Nephron (organoid): ENCODE results near the gene YY1AP1.

Experiments
- H3K27ac Mint-ChIP-seq, 3 experiments: 2 replicates each; pipeline ENCODE4 v1.8.0; 2020; ENCODE audit warnings: mixed read lengths in 3 of 3, mild to moderate bottlenecking in 2 of 3, moderate library complexity in 1 of 3
- H3K27me3 Mint-ChIP-seq: 2 replicates; pipeline ENCODE4 v1.8.0; 2021; ENCODE audit warnings: low read depth, mild to moderate bottlenecking, moderate library complexity, mixed read lengths
- H3K36me3 Mint-ChIP-seq: 2 replicates; pipeline ENCODE4 v1.8.0; 2020; ENCODE audit warnings: low read depth, mixed read lengths
- H3K4me1 Mint-ChIP-seq: 2 replicates; pipeline ENCODE4 v1.8.0; 2020; ENCODE audit warnings: mixed read lengths
- H3K4me3 Mint-ChIP-seq, 3 experiments: 2 replicates each; pipeline ENCODE4 v1.8.0; 2020; ENCODE audit warnings: mild to moderate bottlenecking in 3 of 3, mixed read lengths in 3 of 3, moderate library complexity in 2 of 3
- H3K9me3 Mint-ChIP-seq: 2 replicates; pipeline ENCODE4 v1.8.0; 2020; ENCODE audit warnings: mixed read lengths
- TF ChIP-seq, protein P1 (sequence below), 3 experiments: fragments of 200-600 bp; sonication (generic); IDR thresholded peaks; one replicate each; pipeline ENCODE4 v1.5.0; 2021; ENCODE audit warnings: antibody characterized with exemption in 3 of 3; ENCODE audit not compliant: unreplicated experiment in 3 of 3

YY1AP1 gene

DNA sequence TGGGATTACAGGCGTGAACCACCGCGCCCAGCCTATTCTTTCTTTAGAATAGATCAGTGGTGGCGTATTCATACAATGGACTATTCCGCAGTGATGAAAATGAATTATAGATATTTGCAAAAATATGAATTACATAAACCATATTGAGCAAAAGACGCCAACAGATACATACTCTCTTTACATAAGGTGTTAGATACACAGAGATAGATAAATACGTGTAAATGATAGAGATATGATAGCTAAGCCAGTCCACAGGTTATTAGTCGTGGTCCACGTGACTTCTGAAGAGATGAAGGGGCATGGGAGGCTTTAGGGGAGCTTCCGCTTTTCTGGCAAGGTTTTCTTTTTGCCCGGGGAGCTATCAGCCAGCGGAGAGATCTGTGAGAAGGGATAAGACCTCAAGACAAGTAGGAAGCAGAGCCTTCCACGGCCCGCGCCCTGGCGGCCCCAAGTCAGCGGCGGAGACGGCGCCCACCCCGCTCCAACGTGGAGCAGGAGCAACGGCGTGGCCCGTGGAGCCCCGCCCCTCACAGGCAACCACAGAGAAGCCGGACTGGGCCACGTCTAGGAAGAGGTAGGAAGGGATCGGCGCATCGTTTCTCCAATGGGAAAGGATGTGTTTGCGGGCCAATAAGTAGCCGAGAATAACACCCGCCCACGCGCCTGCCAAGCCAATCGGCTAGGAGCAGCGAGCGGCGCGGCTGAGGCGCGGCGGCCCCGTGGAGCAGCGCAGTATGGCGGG lies 78.9 kb downstream of the YY1AP1 start, which contains the start of gene MSTO1:
TSS of gene MSTO1 (plus strand) at position 704 of the 742 bp plus-strand sequence. CDS start at position 735, 31 bp downstream.
- peak within 1 kb of the TSS; percentile 66 to 88 (median 88) for H3K27ac Mint-ChIP-seq
- H3K36me3 Mint-ChIP-seq = peaks cover 10% of the 10 kb centered on the region
- H3K27me3 Mint-ChIP-seq = no peaks in the 10 kb centered on the region
- TF ChIP-seq, protein P1, sequence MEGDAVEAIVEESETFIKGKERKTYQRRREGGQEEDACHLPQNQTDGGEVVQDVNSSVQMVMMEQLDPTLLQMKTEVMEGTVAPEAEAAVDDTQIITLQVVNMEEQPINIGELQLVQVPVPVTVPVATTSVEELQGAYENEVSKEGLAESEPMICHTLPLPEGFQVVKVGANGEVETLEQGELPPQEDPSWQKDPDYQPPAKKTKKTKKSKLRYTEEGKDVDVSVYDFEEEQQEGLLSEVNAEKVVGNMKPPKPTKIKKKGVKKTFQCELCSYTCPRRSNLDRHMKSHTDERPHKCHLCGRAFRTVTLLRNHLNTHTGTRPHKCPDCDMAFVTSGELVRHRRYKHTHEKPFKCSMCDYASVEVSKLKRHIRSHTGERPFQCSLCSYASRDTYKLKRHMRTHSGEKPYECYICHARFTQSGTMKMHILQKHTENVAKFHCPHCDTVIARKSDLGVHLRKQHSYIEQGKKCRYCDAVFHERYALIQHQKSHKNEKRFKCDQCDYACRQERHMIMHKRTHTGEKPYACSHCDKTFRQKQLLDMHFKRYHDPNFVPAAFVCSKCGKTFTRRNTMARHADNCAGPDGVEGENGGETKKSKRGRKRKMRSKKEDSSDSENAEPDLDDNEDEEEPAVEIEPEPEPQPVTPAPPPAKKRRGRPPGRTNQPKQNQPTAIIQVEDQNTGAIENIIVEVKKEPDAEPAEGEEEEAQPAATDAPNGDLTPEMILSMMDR (IDR thresholded peaks at IDR 0.05; ENCODE audit: unreplicated experiment in 3 of 3) = no peak
- H3K4me3 Mint-ChIP-seq = peak within 1 kb of the TSS; percentile 94 to 97 (median 94)
- H3K9me3 Mint-ChIP-seq = no peaks in the 10 kb centered on the region
- H3K4me1 Mint-ChIP-seq = no peaks in the 10 kb centered on the region
